ENCODE measurements around the gene CTNNA3. TPM values are rescaled to one million over a fixed set of nuclear protein-coding genes. Genes with fewer than 3 reads are reported as not detected.

The CTNNA3 gene
- total and polyA plus RNA-seq, 2 of the 4 experiments (the other 2 are of a cell fraction), result 0.19 to 0.90 TPM

- Histone ChIP-seq H2BK20ac (ENCODE audit: low read depth, low read length) (no peak overlapping the region), H4K5ac (ENCODE audit: low read depth, low read length) (no peak overlapping the region), H2AK9ac (replicated peaks; ENCODE audit: low read depth, low read length, poor library complexity) (no peak overlapping the region), H2BK15ac (ENCODE audit: low read depth, low read length) (no peak overlapping the region), H2AFZ (replicated peaks; ENCODE audit: low read length, poor library complexity) (no peak overlapping the region), H3K79me1 (ENCODE audit: low read depth in 1 of 2, low read length in 2 of 2) (no peaks in the 10 kb centered on the region), H3K18ac (ENCODE audit: low read depth, low read length) (no peak overlapping the region), H4K8ac (ENCODE audit: low read depth in 2 of 2, low read length in 2 of 2) (no peak overlapping the region), H3K23ac (ENCODE audit: low read depth, low read length) (no peak overlapping the region), H2BK5ac (ENCODE audit: low read depth, low read length, poor library complexity, severe bottlenecking) (no peak overlapping the region), H3K9me1 (ENCODE audit: insufficient read depth, low read length) (no peaks in the 10 kb centered on the region), H3K27me3 (ENCODE audit: control insufficient read depth, insufficient read depth, low read length) (no peaks in the 10 kb centered on the region), H4K20me1 (ENCODE audit: insufficient read depth, low read length) (no peaks in the 10 kb centered on the region), H3K9ac (ENCODE audit: low read depth, low read length) (no peak overlapping the region), H3K14ac (replicated peaks; ENCODE audit: low read depth, low read length) (no peak overlapping the region), H3K4me2 (ENCODE audit: low read depth, low read length) (no peak overlapping the region), H2BK120ac (ENCODE audit: low read depth, low read length) (no peak overlapping the region), H3K56ac (ENCODE audit: extremely low read depth, insufficient read depth, low read length) (no peak overlapping the region), H3K36me3 (ENCODE audit: control insufficient read depth, insufficient read depth, low read length) (no peaks in the 10 kb centered on the region), H3K4me3 (ENCODE audit: insufficient read depth, low read depth, low read length) (no peak overlapping the region), H3K4me1 (ENCODE audit: control insufficient read depth, insufficient read depth, low read length) (no peaks in the 10 kb centered on the region), H3K4ac (ENCODE audit: low read depth, low read length) (no peak overlapping the region), H3K27ac (ENCODE audit: insufficient read depth, low read length) (no peak overlapping the region), H2AK5ac (ENCODE audit: low read depth, low read length) (no peak overlapping the region), H4K91ac (ENCODE audit: insufficient read depth, low read depth, low read length) (no peak overlapping the region), H3K9me3 (ENCODE audit: control insufficient read depth, insufficient read depth, low read length) (no peaks in the 10 kb centered on the region)
- dilution Hi-C loops (cut with HindIII; ENCODE audit: low sequenced_read_pairs, unreplicated experiment) (no loop called here), intact Hi-C loops (cut with micrococcal nuclease) (no loop called here), in situ Hi-C loops (cut with MboI; ENCODE audit: low sequenced_read_pairs) (no loop called here)
- no CpG with 5 or more reads among the region's 3 CpGs for WGBS, 2 experiments (ENCODE audit: extremely low coverage in 2 of 2, insufficient read length in 1 of 2)
- BruUV-seq (replicated peaks), result no TSS peak
- TF ChIP-seq BHLHE40 (IDR thresholded peaks at IDR 0.05; ENCODE audit: low read depth, low read length) (no peak), RCOR1 (IDR thresholded peaks at IDR 0.05; ENCODE audit: insufficient replicate concordance, low read length) (no peak)
- CTCF ChIA-PET, result interaction anchor here (0.6 kb wide), 1 partner anchor 688 kb away, joined by 3 read pairs; no protein-coding TSS in a partner anchor
- POLR2A ChIA-PET (ENCODE audit: unreplicated experiment), result no interaction called here
- DNase-seq, result no peak
- no peak for ATAC-seq (ENCODE audit: low read depth)
Observed at GRCh38 chr10:67049988-67050387, 646.0 kb downstream of the CTNNA3 start.
